IMR-90 (cell line): ENCODE measurements around the gene RAB20.

ENCODE experiments used
- BHLHE40 ChIP-seq: fragments of 150-350 bp; IDR thresholded peaks from 2 replicates; pipeline ENCODE4 v1.6.1; 2016; ENCODE audit warnings: mild to moderate bottlenecking, low read depth, low read length
- CTCF ChIP-seq: conservative IDR thresholded peaks from 2 replicates; pipeline ENCODE4 v1.5.1; 2012; ENCODE audit warnings: mild to moderate bottlenecking, low read depth, low read length, improper control_type of control experiment
- MAZ ChIP-seq: IDR thresholded peaks from 2 replicates; pipeline ENCODE4 v1.6.1; 2012; ENCODE audit warnings: low read depth, mild to moderate bottlenecking, low read length, improper control_type of control experiment, moderate library complexity, borderline replicate concordance
- MXI1 ChIP-seq: IDR thresholded peaks from 2 replicates; pipeline ENCODE4 v1.6.1; 2012; ENCODE audit warnings: low read depth, mild to moderate bottlenecking, low read length, moderate library complexity, borderline replicate concordance
- POLR2A ChIP-seq: IDR thresholded peaks from 2 replicates; pipeline ENCODE4 v1.6.1; 2012; ENCODE audit warnings: mild to moderate bottlenecking, low read depth, low read length

- TF ChIP-seq POLR2A (no peak), CTCF (no peak), BHLHE40 (no peak), MAZ (no peak), MXI1 (no peak)
These were observed 75.9 kb downstream of the RAB20 start for GRCh38 chr13:110485604-110486003.
